CD4-positive, alpha-beta T cell treated with Interleukin-15 for 4 hours (primary cell): ENCODE results near the gene AP3M1.
"Not testable (repeated sequence)": the region's sequence is repeated elsewhere in the genome, so short reads cannot be mapped to it uniquely, and the experiment has no call there.

Experiments used
- DNase-seq: peaks from one replicate; pipeline ENCODE4 v3.0.0-alpha.2; 2020; ENCODE audit warnings: low spot score

Gene AP3M1

GRCh38 chr10:74163319-74164068, 12.9 kb upstream of the AP3M1 start:
- DNase-seq: no peak

GRCh38 chr10:74160013-74160412, 9.4 kb upstream of the AP3M1 start:
- DNase-seq: no peak

DNA sequence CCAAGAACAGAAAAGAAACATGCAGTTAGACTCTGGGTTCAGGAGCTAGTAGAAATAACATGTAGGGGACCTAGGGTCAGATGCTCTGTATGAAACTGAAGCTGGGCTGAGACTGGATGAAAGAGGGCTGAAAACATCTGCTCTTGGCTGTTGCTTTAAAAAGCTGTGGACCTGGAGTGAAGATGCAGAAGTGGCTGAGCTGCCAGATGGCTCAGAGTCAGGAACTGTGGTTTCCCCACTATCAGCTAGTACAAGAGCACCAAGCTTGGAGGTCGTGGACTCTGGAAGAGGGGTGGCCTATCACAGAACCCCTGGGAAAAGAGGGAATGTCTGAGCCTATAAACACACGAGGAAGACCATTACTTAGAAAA, 6.3 kb upstream of the AP3M1 start:
- DNase-seq: no peak

DNA sequence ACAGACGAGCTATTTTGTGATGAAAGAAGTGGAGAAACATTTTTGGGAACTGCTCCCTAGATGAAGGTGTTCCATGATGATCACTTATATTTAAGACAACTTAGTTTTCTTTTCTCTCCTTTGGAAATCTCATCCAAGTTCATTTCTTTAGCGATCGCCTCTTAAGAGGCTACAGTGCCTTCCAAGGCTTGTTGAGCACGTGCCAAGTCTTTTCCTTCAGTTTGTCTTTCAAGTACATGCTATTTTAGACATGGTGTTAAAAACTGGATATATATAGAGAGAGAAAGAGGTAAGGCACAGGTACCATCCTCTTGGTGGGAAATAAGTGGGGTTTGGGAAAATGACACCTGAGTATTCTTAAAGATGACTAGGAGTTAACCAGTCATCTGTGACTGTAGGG, 3.0 kb upstream of the AP3M1 start:
- no peak for DNase-seq

GRCh38 chr10:74153123-74153522, 2.5 kb upstream of the AP3M1 start:
- DNase-seq: no peak

- DNase-seq: no peak
Measured at GRCh38 chr10:74151879-74152722, 1.5 kb upstream of the AP3M1 start.

DNA sequence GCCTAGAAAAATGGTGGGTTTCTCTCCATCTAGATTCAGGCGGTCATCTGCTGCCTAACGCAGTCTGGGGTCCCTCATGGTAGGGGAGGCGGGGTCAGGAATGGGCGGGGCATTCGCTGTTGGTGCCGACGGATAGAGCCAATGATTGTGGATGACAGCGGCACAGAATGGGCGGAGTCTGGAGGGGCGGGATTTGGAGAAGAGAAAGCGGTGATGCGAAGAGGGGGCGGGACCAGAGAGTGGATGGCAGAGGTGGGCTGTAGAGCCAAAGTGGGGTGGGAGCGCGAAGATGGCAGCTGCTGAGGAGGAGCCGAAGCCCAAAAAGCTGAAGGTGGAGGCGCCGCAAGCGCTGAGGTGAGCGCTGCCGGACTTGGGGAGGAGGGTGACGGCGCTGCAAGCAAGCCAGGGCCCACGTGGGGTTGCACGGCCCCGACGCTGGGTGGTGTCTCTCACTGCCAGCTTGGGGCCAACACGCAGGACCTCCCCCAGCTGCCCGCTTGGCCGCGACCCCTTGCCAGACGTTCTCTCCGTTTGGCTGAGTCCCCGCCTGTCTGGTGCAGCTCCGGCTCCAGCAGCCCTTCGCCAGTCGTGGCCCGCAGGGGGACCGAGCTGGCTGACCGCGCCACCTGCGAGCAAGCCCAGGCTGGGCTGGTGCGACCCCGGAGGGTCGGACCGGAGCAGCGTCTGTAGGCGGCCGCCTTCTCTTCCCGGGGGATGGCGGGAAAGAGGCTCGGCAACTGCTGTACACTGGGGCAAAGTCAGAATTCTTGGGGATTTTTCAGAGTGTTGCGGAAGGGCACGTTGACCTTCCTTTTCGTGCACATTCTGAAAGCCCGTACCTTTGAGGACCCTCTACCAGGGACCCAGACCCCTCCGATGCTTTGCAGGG, 606 bp upstream of the AP3M1 start, which contains the start of gene ADK:
ADK (plus strand) TSS at position 232 of the 889 bp plus-strand sequence; CDS start at position 290, 58 bp downstream.
- peak; percentile 100 for DNase-seq

- DNase-seq: not testable (repeated sequence)
Measured at GRCh38 chr10:74146980-74147379, 3.6 kb downstream of the AP3M1 start.

DNA sequence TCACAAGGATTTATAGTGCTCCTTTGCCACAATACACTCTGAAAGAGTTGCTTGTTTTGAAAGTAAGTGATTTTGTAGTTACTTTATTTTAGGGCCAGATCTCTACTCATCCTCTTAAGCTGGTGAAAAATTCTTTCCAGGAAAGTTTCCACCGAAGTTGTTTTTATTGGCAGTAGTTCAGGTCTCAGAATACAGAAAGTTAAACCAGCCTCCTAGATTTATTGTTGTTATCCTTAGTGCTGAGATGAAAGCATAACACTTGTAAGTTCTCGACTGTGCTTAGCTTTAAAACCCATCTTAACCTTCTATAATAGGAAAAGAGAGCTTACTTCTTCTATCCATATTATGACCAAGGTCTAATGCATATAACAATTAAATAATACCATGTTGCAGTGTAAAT, 5.5 kb downstream of the AP3M1 start:
- DNase-seq: no peak

- DNase-seq: no peak
Measured at GRCh38 chr10:74140553-74140952, 10.1 kb downstream of the AP3M1 start.

- DNase-seq: no peak
Measured at GRCh38 chr10:74139981-74140380, 10.6 kb downstream of the AP3M1 start.

- DNase-seq: not testable (repeated sequence)
Measured at GRCh38 chr10:74138596-74138995, 12.0 kb downstream of the AP3M1 start.

DNA sequence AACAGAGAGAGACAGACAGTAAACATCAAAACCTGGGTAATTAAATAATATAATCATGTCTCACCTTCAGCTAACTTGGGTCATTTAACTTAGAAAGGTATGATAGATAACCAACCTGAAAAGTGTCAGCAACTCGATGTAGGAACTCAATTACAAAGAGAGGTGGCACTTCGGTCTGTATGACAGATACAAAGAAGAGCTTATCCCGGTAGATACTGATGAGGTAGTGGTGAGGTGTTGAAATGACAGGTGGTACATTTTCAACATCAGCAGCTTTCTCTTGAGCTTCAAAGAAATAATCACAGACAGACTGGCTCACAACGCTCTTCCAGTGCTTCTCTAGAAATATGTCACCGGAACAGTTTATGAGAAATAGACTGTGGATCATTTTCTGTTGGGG, 12.6 kb downstream of the AP3M1 start:
- no peak for DNase-seq

DNA sequence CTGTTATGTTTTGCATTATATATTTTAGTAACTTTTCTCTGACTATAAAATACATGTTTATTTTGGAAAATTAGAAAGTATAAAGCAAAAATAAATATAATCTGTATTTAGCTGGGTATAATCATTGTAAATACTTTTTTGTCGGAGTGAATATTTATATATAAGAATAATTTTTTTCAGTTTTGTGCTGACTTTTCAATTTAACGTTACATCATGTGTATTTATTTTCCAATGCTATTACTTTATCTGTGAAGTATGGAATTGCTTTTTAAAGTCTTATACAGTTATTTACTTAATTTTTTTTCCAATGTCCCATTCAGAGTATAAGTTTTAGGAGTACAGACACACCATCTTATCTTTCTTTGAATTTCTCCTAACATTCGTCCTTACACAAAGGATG, 15.2 kb downstream of the AP3M1 start:
- DNase-seq: no peak

GRCh38 chr10:74133923-74134820, 16.5 kb downstream of the AP3M1 start:
- no peak for DNase-seq

- DNase-seq: no peak
Measured at GRCh38 chr10:74123081-74123480, 27.5 kb downstream of the AP3M1 start.

DNA sequence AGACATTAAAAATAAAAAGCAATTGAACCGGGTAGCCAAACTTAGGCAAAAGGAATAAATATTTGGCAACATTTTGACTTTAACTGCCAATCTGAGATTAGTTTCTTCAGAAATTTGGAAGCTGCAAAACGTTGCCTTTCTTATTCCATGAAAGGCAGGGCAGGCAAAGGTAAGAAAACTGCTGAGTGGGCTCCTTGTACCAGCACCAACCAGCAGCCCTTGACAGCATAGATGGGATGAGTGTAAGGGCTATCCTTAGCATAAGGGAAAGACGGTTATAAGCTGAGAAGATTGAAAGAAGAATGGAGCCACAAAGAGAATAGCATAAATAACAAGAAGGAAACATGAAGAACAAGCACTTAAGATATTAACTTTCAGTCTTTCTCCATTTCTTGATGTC, 28.6 kb downstream of the AP3M1 start:
- no peak for DNase-seq

DNA sequence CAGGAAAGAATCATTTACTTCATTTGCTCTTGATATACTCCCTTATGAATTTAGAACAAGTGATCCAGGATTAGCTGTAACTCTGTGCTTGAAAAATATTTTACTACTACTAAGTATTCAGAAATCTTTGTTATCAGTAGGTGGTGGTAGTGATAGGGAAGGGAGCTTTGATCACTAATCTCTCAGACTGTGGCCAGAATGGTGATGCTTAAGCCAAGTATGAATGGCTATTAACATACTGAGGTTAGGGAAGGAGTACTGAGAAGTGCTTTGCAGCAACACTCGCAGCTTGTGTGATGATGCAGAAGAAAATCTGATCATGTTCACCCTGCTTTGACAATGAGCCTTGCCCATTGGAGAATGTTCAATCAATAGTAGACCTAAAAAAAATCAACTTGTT, 29.3 kb downstream of the AP3M1 start:
- DNase-seq: no peak

GRCh38 chr10:74120911-74121310, 29.7 kb downstream of the AP3M1 start:
- DNase-seq: no peak

DNA sequence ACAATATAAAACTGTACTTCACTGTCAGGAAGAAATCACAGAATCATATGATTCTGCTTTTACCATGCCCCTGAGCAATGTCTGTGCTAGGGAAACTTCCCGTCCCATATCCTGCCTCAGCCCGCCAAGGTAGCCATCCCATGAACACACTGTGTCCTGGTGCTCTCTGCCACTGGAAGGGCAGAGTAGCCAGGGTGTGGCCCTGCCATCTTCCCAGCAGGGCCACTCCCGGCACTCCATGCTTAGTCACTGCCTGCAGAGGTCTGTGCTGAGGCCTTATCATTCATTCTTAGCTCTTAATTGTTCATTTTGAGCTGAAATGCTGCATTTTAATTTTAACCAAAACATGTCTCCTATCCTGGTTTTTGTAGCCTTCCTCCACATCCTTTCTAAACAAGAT, 31.8 kb downstream of the AP3M1 start:
- no peak for DNase-seq

- DNase-seq: no peak
Measured at GRCh38 chr10:74117738-74118137, 32.9 kb downstream of the AP3M1 start.
